Measurements from ENCODE around the gene CPEB3. TPM values are rescaled to one million over a fixed set of nuclear protein-coding genes. Genes with fewer than 3 reads are reported as not detected.

Gene CPEB3
- total RNA-seq, 1 donor from 2014 or later = 2.8 TPM

DNA sequence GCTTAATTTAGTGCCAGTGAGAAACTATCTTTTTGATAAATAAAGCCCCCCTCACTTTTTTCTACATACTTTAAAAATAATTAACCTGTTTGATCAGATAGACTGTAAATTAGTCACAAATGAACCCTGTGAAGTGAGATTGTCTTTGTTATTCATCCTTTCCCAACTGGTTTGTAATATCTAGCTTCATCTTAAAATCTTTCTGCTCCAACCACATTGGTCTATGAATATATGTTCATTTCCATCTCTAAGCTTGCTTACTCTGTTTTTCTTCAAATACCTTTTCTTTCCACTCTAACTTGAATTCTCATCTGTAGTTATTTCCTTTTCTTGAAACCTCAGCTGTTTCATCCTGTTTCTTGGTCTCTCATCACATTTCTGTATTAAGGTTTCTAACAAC is 12.2 kb upstream of the CPEB3 start:
- Histone ChIP-seq H3K4me3 (no peak overlapping the region), H3K27ac (no peak overlapping the region), H3K36me3 (peaks cover 0 to 4% of the 10 kb centered on the region in 2 donors), H3K9me3 (no peaks in the 10 kb centered on the region), H3K27me3 (no peaks in the 10 kb centered on the region), H3K4me1 (no peaks in the 10 kb centered on the region)
- intact Hi-C loops (cut with DNase I) = no loop called here
- TF ChIP-seq, protein P1, sequence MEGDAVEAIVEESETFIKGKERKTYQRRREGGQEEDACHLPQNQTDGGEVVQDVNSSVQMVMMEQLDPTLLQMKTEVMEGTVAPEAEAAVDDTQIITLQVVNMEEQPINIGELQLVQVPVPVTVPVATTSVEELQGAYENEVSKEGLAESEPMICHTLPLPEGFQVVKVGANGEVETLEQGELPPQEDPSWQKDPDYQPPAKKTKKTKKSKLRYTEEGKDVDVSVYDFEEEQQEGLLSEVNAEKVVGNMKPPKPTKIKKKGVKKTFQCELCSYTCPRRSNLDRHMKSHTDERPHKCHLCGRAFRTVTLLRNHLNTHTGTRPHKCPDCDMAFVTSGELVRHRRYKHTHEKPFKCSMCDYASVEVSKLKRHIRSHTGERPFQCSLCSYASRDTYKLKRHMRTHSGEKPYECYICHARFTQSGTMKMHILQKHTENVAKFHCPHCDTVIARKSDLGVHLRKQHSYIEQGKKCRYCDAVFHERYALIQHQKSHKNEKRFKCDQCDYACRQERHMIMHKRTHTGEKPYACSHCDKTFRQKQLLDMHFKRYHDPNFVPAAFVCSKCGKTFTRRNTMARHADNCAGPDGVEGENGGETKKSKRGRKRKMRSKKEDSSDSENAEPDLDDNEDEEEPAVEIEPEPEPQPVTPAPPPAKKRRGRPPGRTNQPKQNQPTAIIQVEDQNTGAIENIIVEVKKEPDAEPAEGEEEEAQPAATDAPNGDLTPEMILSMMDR (IDR thresholded peaks at IDR 0.05) = no peak
- no peak for DNase-seq (ENCODE audit: low spot score in 2 of 2)

DNA sequence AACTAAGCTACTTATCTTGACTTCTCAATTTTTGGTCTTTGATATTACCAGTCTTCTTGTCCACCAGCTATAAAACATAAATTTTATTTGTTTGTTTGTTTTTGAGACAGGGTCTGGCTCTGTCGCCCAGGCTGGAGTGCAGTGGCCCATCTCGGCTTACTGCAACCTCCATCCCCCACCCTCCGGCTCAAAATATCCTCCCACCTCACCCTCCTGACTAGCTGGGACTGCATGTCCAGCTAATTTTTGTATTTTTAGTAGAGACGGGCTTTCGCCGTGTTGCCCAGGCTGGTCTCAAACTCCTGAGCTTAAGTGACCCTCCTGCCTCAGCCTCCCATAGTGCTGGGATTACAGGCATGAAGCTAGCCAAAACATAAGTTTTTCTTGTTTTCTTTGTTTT is 7.6 kb upstream of the CPEB3 start:
- Histone ChIP-seq H3K36me3 (peaks cover 0 to 4% of the 10 kb centered on the region in 2 donors), H3K27ac (no peak overlapping the region), H3K4me3 (no peak overlapping the region), H3K27me3 (no peaks in the 10 kb centered on the region), H3K4me1 (no peaks in the 10 kb centered on the region), H3K9me3 (no peaks in the 10 kb centered on the region)
- TF ChIP-seq, protein P1 (IDR thresholded peaks at IDR 0.05) = no peak
- intact Hi-C loops (cut with DNase I) = no loop called here
- no peak for DNase-seq (ENCODE audit: low spot score in 2 of 2)

DNA sequence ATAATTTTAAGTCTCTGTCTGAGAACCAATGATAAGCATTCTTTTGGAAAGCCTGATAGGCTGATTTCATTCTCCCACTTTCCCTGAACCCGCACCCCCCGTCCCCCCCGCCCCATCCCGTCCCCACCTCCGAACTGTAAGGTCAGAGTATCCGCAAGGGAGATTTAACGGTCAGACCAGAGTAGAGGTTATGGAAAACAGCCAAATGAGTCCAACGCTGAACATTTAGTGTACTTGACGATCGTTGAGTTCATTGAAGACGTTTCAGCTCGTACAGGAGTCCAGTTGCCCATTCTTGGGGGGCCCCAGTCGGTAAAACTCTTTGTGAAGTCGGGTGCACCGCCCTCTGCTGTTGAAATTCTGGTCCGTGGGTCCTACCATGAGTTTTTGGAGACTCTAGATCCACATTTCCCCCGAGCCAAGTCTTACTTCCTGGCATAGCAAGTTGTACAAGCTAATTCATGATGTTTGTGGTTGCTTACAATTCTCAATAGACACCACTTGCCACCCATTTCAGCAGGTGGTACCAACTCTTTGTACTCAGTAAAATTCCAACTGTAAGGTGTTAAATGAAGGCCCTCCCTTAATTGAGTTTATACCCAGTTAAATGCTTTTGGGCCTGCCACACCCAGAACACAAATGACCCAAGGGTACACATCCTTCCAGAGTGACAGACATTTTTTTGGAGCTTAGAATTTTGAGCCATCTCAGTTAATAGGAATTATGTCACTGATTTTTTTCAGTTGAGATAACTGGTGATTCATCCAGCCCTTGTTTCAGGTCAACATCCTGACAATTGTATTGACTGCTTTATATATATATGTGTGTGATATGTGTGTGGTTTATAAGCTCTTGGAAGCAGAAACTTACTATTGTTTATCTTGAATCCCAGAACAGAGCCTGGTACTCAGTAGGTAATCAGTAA is 1.3 kb upstream of the CPEB3 start:
- no peaks in the 10 kb centered on the region for H3K9me3 ChIP-seq
- peaks cover 0 to 3% of the 10 kb centered on the region in 2 donors for H3K4me1 ChIP-seq
- H3K27ac ChIP-seq = peak overlapping the region; percentile 90 to 98
- peak in 1 of 2 donors; percentile 79 for DNase-seq (ENCODE audit: low spot score in 2 of 2)
- H3K4me3 ChIP-seq = peak overlapping the region; percentile 86 to 100
- H3K27me3 ChIP-seq = no peaks in the 10 kb centered on the region
- intact Hi-C loops (cut with DNase I) = loop anchor here (1.0 kb wide), 2 partner anchors 52 to 205 kb away; no protein-coding TSS in a partner anchor
- TF ChIP-seq, protein P1 (IDR thresholded peaks at IDR 0.05) = peak; percentile 29 to 51 (median 43)
- H3K36me3 ChIP-seq = peaks cover 0 to 3% of the 10 kb centered on the region in 2 donors

DNA sequence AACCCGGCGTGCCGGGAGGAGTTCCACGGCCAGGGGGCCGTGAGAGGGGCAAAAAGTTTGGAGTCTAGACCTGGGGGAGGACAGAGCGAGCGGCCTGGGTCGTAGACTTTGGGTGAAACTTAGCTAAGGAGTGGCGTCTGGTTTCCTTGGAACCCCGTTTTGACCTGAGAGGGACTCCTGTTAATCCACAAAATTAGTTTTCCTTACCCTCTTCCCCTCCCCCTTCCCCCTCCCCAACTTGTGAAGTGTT is 663 bp upstream of the CPEB3 start:
- H3K4me3 ChIP-seq = peak overlapping the region; percentile 86 to 100
- no peak for DNase-seq (ENCODE audit: low spot score in 2 of 2)
- H3K27ac ChIP-seq = peak overlapping the region; percentile 90 to 98
- H3K27me3 ChIP-seq = no peaks in the 10 kb centered on the region
- TF ChIP-seq, protein P1 (IDR thresholded peaks at IDR 0.05) = no peak
- H3K4me1 ChIP-seq = peaks cover 0 to 3% of the 10 kb centered on the region in 2 donors
- H3K36me3 ChIP-seq = peaks cover 0 to 3% of the 10 kb centered on the region in 2 donors
- no peaks in the 10 kb centered on the region for H3K9me3 ChIP-seq
- intact Hi-C loops (cut with DNase I) = loop anchor here (1.0 kb wide), 2 partner anchors 51 to 204 kb away; no protein-coding TSS in a partner anchor

DNA sequence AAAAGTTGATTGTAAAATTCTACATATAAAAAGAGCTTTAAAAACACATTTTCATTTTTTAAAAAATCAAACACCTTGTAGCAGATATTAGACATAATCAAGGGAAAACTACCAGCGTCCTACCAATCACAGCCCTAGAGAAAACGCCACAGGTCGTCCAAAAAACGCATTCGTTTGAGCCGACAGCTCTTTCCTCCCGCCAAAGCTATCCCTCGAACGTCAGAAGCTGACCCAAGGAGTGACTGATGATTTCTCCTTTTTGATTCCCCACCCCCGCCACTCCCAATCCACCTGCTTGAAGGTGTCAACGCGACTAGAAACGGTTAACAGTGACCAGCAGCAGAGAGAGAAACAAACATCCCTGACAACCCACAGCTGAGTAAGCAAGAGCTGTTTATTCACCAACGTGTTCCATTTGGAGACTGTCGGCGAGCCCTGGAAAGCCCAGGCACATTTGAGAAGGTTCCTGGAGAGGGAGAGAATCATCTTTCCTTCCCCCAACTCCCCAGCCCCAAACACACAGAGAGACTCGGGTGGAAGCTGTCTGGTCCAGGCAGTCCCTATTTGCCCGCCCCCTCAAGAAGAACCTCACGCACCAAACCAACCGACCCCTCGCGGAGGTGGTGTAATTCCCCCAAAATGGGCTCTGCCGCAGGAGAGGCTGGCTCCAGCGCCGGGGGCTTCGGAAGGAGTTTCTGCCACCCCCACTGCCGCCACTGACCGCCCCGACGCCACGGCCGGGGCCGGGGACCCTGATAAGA is 622 bp downstream of the CPEB3 start:
- DNase-seq (ENCODE audit: low spot score in 2 of 2) = peak in 1 of 2 donors; percentile 66
- TF ChIP-seq, protein P1 (IDR thresholded peaks at IDR 0.05) = no peak
- intact Hi-C loops (cut with DNase I) = no loop called here
- H3K4me3 ChIP-seq = peak overlapping the region; percentile 86 to 100
- peaks cover 0 to 3% of the 10 kb centered on the region in 2 donors for H3K4me1 ChIP-seq
- peaks cover 0 to 3% of the 10 kb centered on the region in 2 donors for H3K36me3 ChIP-seq
- peak overlapping the region; percentile 90 to 98 for H3K27ac ChIP-seq
- no peaks in the 10 kb centered on the region for H3K27me3 ChIP-seq
- H3K9me3 ChIP-seq = no peaks in the 10 kb centered on the region
